NCI-H526 (cell line): ENCODE measurements around the gene KLHL28.
A peak's percentile ranks its signal among the peaks of the same experiment; 100 is the strongest.

Experiments used
- DNase-seq, 2 experiments: peaks; one replicate each; lab custom pipeline; 2025; lab: John Stamatoyannopoulos, UW

The KLHL28 gene

GRCh38 chr14:44961554-44962333 lies at the start of gene KLHL28, which contains the start of gene TOGARAM1:
KLHL28 (minus strand) TSS chr14:44961947; CDS start chr14:44945928, 16,019 bp downstream.
TOGARAM1 (plus strand) TSS chr14:44962190; CDS start chr14:44962422, 232 bp downstream.
- peak; percentile 99 to 100 for DNase-seq

- DNase-seq = no peak
These were observed 42.2 kb upstream of the KLHL28 start for GRCh38 chr14:45003924-45004323.

GRCh38 chr14:44995770-44996294 lies 34.1 kb upstream of the KLHL28 start:
- no peak for DNase-seq

GRCh38 chr14:44995196-44995595 lies 33.4 kb upstream of the KLHL28 start:
- DNase-seq = no peak

GRCh38 chr14:44990533-44990932 lies 28.8 kb upstream of the KLHL28 start:
- no peak for DNase-seq

- DNase-seq = no peak
These were observed 28.0 kb upstream of the KLHL28 start for GRCh38 chr14:44989497-44990440.

GRCh38 chr14:44988694-44989093 lies 26.9 kb upstream of the KLHL28 start:
- DNase-seq = no peak

GRCh38 chr14:44982594-44982993 lies 20.8 kb upstream of the KLHL28 start:
- no peak for DNase-seq

- DNase-seq = no peak
These were observed 19.5 kb upstream of the KLHL28 start for GRCh38 chr14:44981198-44981597.

GRCh38 chr14:44979740-44980356 lies 18.1 kb upstream of the KLHL28 start:
- DNase-seq = no peak

- peak; percentile 74 to 78 for DNase-seq
These were observed 17.5 kb upstream of the KLHL28 start for GRCh38 chr14:44979273-44979672.

- DNase-seq = no peak
These were observed 9.7 kb upstream of the KLHL28 start for GRCh38 chr14:44971459-44971858.

- no peak for DNase-seq
These were observed 9.2 kb upstream of the KLHL28 start for GRCh38 chr14:44970907-44971306.

GRCh38 chr14:44968714-44969113 lies 7.0 kb upstream of the KLHL28 start:
- DNase-seq = no peak

- no peak for DNase-seq
These were observed 5.0 kb upstream of the KLHL28 start for GRCh38 chr14:44966601-44967336.

- DNase-seq = peak; percentile 21 to 43
These were observed 2.1 kb upstream of the KLHL28 start for GRCh38 chr14:44963775-44964380.

- peak; percentile 28 to 61 for DNase-seq
These were observed 1.3 kb upstream of the KLHL28 start for GRCh38 chr14:44963044-44963528.

- peak in 1 of 2 experiments; percentile 85 for DNase-seq
These were observed 742 bp upstream of the KLHL28 start for GRCh38 chr14:44962334-44963043.

- peak; percentile 57 to 72 for DNase-seq
These were observed 595 bp downstream of the KLHL28 start for GRCh38 chr14:44961151-44961553.

- no peak for DNase-seq
These were observed 1.1 kb downstream of the KLHL28 start for GRCh38 chr14:44960646-44961045.
